Measurements from ENCODE around the gene EPM2A. TPM values are rescaled to one million over a fixed set of nuclear protein-coding genes. Genes with fewer than 3 reads are reported as not detected.
"Not testable (repeated sequence)": the region's sequence is repeated elsewhere in the genome, so short reads cannot be mapped to it uniquely, and the experiment has no call there.

EPM2A gene
- total and polyA plus RNA-seq, 8 donors = 3.4 to 60.8 (median 17.2) TPM

- Histone ChIP-seq H3K27me3 (no peaks in the 10 kb centered on the region), H3K27ac (no peak overlapping the region), H3K9me3 (no peaks in the 10 kb centered on the region), H3K36me3 (no peaks in the 10 kb centered on the region), H3K4me3 (no peak overlapping the region), H3K4me1 (peaks cover 0 to 7% (median 0%) of the 10 kb centered on the region in 4 donors)
- intact Hi-C loops (cut with DNase I; ENCODE audit: low total_unique reads) = loop anchor here (10.0 kb wide), 1 partner anchor 59 kb away; no protein-coding TSS in a partner anchor
- TF ChIP-seq EP300 (IDR thresholded peaks at IDR 0.05) (no peak), CTCF (IDR thresholded peaks at IDR 0.05) (no peak), POLR2A (IDR thresholded peaks at IDR 0.05) (no peak), POLR2AphosphoS5 (IDR thresholded peaks at IDR 0.05) (no peak)
- no peak for DNase-seq
- WGBS, 5 donors = 84 to 100% (median 98%) methylated on average over 1 of the region's 1 CpG
Observed at GRCh38 chr6:145745861-145746260, 10.5 kb upstream of the EPM2A start.

GRCh38 chr6:145744619-145745018 lies 9.3 kb upstream of the EPM2A start:
- Histone ChIP-seq H3K9me3 (no peaks in the 10 kb centered on the region), H3K4me3 (no peak overlapping the region), H3K36me3 (no peaks in the 10 kb centered on the region), H3K27me3 (no peaks in the 10 kb centered on the region), H3K4me1 (peaks cover 0 to 2% (median 0%) of the 10 kb centered on the region in 4 donors), H3K27ac (no peak overlapping the region)
- DNase-seq = no peak
- intact Hi-C loops (cut with DNase I; ENCODE audit: low total_unique reads) = loop anchor here (10.0 kb wide), 1 partner anchor 60 kb away; no protein-coding TSS in a partner anchor
- 75 to 87% (median 81%) methylated on average over 2 of the region's 2 CpGs for WGBS, 5 donors
- no peak for TF ChIP-seq CTCF (IDR thresholded peaks at IDR 0.05)
- no peak for TF ChIP-seq POLR2A (IDR thresholded peaks at IDR 0.05)
- no peak for TF ChIP-seq EP300 (IDR thresholded peaks at IDR 0.05)
- no peak for TF ChIP-seq POLR2AphosphoS5 (IDR thresholded peaks at IDR 0.05)

GRCh38 chr6:145743332-145743731 lies 8.0 kb upstream of the EPM2A start:
- no peaks in the 10 kb centered on the region for H3K9me3 ChIP-seq
- no peaks in the 10 kb centered on the region for H3K27me3 ChIP-seq
- no peaks in the 10 kb centered on the region for H3K36me3 ChIP-seq
- intact Hi-C loops (cut with DNase I; ENCODE audit: low total_unique reads) = loop anchor here (10.0 kb wide), 1 partner anchor 61 kb away; no protein-coding TSS in a partner anchor
- no peak overlapping the region for H3K4me3 ChIP-seq
- WGBS, 5 donors = 85 to 95% (median 89%) methylated on average over 2 of the region's 2 CpGs
- no peak for TF ChIP-seq POLR2A (IDR thresholded peaks at IDR 0.05)
- no peak for TF ChIP-seq EP300 (IDR thresholded peaks at IDR 0.05)
- no peak for TF ChIP-seq POLR2AphosphoS5 (IDR thresholded peaks at IDR 0.05)
- TF ChIP-seq CTCF (IDR thresholded peaks at IDR 0.05) = no peak
- no peak for DNase-seq
- H3K4me1 ChIP-seq = no peaks in the 10 kb centered on the region
- H3K27ac ChIP-seq = no peak overlapping the region

GRCh38 chr6:145742472-145742871 lies 7.2 kb upstream of the EPM2A start:
- WGBS, 5 donors = 83 to 90% (median 87%) methylated on average over 6 of the region's 6 CpGs
- H3K4me1 ChIP-seq, H3K4me3 ChIP-seq, DNase-seq, H3K27ac ChIP-seq, H3K36me3 ChIP-seq, H3K9me3 ChIP-seq, H3K27me3 ChIP-seq: not testable (repeated sequence)
- intact Hi-C loops (cut with DNase I; ENCODE audit: low total_unique reads) = loop anchor here (10.0 kb wide), 1 partner anchor 62 kb away; no protein-coding TSS in a partner anchor

- not testable (repeated sequence) for DNase-seq, H3K27ac ChIP-seq, H3K27me3 ChIP-seq, H3K9me3 ChIP-seq, H3K4me3 ChIP-seq, H3K36me3 ChIP-seq
- H3K4me1 ChIP-seq = peaks cover 0 to 17% (median 4%) of the 10 kb centered on the region in 4 donors
- WGBS, 5 donors = 93 to 95% (median 94%) methylated on average over 5 of the region's 5 CpGs
- intact Hi-C loops (cut with DNase I; ENCODE audit: low total_unique reads) = loop anchor here (10.0 kb wide), 1 partner anchor 65 kb away; no protein-coding TSS in a partner anchor
Observed at GRCh38 chr6:145739685-145740084, 4.4 kb upstream of the EPM2A start.

All from stomach (tissue), 9 donors.